ENCODE measurements around the gene CPNE4. TPM values are rescaled to one million over a fixed set of nuclear protein-coding genes. Genes with fewer than 3 reads are reported as not detected.

The CPNE4 gene
- total and polyA plus RNA-seq, 9 of the 15 experiments (the other 6 are each of a cell fraction or from before 2014, with no cell fraction given), result not detected

DNA sequence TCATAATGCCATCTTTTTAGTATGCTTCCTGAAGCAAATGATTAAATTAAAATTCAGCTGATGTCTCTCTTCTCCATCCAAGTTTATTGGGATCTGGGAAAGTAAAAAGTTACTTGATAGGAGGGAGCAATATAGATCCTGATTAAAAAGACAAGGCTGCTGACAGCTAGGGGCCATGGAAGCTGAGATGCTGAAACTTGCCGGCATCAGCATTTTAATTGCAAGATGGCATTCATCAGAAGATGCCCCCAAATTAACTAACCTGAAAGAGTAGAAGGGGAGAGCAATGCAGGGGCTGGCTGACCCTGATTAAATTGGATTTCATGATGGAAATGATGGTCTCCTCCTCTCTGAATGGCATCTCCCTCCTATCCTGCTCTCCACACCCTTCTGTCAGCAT, 31.1 kb downstream of the CPNE4 start:
- 0% methylated on average over 1 of the region's 1 CpG for WGBS (ENCODE audit: insufficient coverage, low coverage, missing lambda C conversion rate)
- in situ Hi-C loops (cut with MboI), result loop anchor here (25.0 kb wide), 1 partner anchor 966 kb away; the partner anchor contains the start of genes ASTE1 and NEK11
- intact Hi-C loops (cut with micrococcal nuclease), result no loop called here
- no TSS peak for BruUV-seq (replicated peaks)
- Histone ChIP-seq H3K79me2 (ENCODE audit: control insufficient read depth, insufficient read depth, low read length) (no peaks in the 10 kb centered on the region), H3K4me3 (no peak overlapping the region), H3K9ac (ENCODE audit: insufficient read depth in 1 of 2, low read depth in 2 of 2, low read length in 2 of 2) (no peak overlapping the region), H3K9me3 (replicated peaks; ENCODE audit: control insufficient read depth, insufficient read depth, low read depth, low read length) (no peaks in the 10 kb centered on the region), H3K9me1 (ENCODE audit: control insufficient read depth, insufficient read depth, low read length) (no peaks in the 10 kb centered on the region), H4K20me1 (replicated peaks; ENCODE audit: control insufficient read depth, insufficient read depth, low read length) (no peaks in the 10 kb centered on the region), H3K27me3 (ENCODE audit: control insufficient read depth in 2 of 2, insufficient read depth in 2 of 2, low read length in 2 of 2) (no peaks in the 10 kb centered on the region), H2AFZ (ENCODE audit: low read depth, low read length) (no peak overlapping the region), H3K4me2 (ENCODE audit: insufficient read depth, low read length) (no peak overlapping the region), H3K27ac (ENCODE audit: extremely low read depth, low read depth, low read length) (no peak overlapping the region), H3K4me1 (replicated peaks in 1 of 2; ENCODE audit: control insufficient read depth in 2 of 2, insufficient read depth in 2 of 2, low read length in 2 of 2) (no peaks in the 10 kb centered on the region), H3K36me3 (ENCODE audit: control insufficient read depth, insufficient read depth, low read length) (no peaks in the 10 kb centered on the region)
- ATAC-seq (no peak), FAIRE-seq (no peak), DNase-seq (ENCODE audit: extremely low read depth in 1 of 4, low spot score in 3 of 4) (no peak)
- POLR2A ChIA-PET, result no interaction called here
- CTCF ChIA-PET (ENCODE audit: low intra/inter-chr PET ratio), result no interaction called here
- TF ChIP-seq FOSL1 (tag; conservative IDR thresholded peaks at IDR 0.05) (no peak), RBM34 (IDR thresholded peaks at IDR 0.05; ENCODE audit: borderline replicate concordance, insufficient read depth, low read length) (no peak), ARNT (IDR thresholded peaks at IDR 0.05) (no peak), KAT7 (CRISPR knock-in tag; IDR thresholded peaks at IDR 0.05; ENCODE audit: borderline replicate concordance) (no peak), TAF9B (IDR thresholded peaks at IDR 0.05; ENCODE audit: partially characterized antibody) (no peak), U2AF1 (optimal IDR thresholded peaks at IDR 0.05; ENCODE audit: low read depth, low read length) (no peak), ZNF134 (CRISPR knock-in tag; conservative IDR thresholded peaks at IDR 0.05) (no peak), TEAD4 (IDR thresholded peaks at IDR 0.05; ENCODE audit: low read length) (no peak), TEAD4 (CRISPR knock-in tag; IDR thresholded peaks at IDR 0.05; ENCODE audit: borderline replicate concordance) (no peak), SNRNP70 (optimal IDR thresholded peaks at IDR 0.05; ENCODE audit: low read depth, low read length) (no peak)
- TF ChIP-seq, protein P1, sequence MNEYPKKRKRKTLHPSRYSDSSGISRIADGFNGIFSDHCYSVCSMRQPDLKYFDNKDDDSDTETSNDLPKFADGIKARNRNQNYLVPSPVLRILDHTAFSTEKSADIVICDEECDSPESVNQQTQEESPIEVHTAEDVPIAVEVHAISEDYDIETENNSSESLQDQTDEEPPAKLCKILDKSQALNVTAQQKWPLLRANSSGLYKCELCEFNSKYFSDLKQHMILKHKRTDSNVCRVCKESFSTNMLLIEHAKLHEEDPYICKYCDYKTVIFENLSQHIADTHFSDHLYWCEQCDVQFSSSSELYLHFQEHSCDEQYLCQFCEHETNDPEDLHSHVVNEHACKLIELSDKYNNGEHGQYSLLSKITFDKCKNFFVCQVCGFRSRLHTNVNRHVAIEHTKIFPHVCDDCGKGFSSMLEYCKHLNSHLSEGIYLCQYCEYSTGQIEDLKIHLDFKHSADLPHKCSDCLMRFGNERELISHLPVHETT (CRISPR knock-in tag; conservative IDR thresholded peaks at IDR 0.05 in 1 of 2, IDR thresholded peaks at IDR 0.05 in 1 of 2), result no peak
- TF ChIP-seq, protein P2, sequence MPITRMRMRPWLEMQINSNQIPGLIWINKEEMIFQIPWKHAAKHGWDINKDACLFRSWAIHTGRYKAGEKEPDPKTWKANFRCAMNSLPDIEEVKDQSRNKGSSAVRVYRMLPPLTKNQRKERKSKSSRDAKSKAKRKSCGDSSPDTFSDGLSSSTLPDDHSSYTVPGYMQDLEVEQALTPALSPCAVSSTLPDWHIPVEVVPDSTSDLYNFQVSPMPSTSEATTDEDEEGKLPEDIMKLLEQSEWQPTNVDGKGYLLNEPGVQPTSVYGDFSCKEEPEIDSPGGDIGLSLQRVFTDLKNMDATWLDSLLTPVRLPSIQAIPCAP (CRISPR knock-in tag; IDR thresholded peaks at IDR 0.05; ENCODE audit: borderline replicate concordance), result no peak
- TF ChIP-seq, protein P3, sequence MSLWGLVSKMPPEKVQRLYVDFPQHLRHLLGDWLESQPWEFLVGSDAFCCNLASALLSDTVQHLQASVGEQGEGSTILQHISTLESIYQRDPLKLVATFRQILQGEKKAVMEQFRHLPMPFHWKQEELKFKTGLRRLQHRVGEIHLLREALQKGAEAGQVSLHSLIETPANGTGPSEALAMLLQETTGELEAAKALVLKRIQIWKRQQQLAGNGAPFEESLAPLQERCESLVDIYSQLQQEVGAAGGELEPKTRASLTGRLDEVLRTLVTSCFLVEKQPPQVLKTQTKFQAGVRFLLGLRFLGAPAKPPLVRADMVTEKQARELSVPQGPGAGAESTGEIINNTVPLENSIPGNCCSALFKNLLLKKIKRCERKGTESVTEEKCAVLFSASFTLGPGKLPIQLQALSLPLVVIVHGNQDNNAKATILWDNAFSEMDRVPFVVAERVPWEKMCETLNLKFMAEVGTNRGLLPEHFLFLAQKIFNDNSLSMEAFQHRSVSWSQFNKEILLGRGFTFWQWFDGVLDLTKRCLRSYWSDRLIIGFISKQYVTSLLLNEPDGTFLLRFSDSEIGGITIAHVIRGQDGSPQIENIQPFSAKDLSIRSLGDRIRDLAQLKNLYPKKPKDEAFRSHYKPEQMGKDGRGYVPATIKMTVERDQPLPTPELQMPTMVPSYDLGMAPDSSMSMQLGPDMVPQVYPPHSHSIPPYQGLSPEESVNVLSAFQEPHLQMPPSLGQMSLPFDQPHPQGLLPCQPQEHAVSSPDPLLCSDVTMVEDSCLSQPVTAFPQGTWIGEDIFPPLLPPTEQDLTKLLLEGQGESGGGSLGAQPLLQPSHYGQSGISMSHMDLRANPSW (CRISPR knock-in tag; IDR thresholded peaks at IDR 0.05), result no peak
- TF ChIP-seq, protein P4, sequence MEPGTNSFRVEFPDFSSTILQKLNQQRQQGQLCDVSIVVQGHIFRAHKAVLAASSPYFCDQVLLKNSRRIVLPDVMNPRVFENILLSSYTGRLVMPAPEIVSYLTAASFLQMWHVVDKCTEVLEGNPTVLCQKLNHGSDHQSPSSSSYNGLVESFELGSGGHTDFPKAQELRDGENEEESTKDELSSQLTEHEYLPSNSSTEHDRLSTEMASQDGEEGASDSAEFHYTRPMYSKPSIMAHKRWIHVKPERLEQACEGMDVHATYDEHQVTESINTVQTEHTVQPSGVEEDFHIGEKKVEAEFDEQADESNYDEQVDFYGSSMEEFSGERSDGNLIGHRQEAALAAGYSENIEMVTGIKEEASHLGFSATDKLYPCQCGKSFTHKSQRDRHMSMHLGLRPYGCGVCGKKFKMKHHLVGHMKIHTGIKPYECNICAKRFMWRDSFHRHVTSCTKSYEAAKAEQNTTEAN (CRISPR knock-in tag; IDR thresholded peaks at IDR 0.05), result no peak
- TF ChIP-seq, protein P5, sequence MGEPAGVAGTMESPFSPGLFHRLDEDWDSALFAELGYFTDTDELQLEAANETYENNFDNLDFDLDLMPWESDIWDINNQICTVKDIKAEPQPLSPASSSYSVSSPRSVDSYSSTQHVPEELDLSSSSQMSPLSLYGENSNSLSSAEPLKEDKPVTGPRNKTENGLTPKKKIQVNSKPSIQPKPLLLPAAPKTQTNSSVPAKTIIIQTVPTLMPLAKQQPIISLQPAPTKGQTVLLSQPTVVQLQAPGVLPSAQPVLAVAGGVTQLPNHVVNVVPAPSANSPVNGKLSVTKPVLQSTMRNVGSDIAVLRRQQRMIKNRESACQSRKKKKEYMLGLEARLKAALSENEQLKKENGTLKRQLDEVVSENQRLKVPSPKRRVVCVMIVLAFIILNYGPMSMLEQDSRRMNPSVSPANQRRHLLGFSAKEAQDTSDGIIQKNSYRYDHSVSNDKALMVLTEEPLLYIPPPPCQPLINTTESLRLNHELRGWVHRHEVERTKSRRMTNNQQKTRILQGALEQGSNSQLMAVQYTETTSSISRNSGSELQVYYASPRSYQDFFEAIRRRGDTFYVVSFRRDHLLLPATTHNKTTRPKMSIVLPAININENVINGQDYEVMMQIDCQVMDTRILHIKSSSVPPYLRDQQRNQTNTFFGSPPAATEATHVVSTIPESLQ (CRISPR knock-in tag; IDR thresholded peaks at IDR 0.05), result no peak

Measured in K562 (cell line).